Activated CD4-positive, CD25-positive, alpha-beta regulatory T cell (primary cell): ENCODE data around the gene KCNJ4.

Experiments
- DNase-seq, 4 experiments: peaks; one replicate each; lab custom pipeline; 2025; lab: John Stamatoyannopoulos, UW

Gene KCNJ4

DNA sequence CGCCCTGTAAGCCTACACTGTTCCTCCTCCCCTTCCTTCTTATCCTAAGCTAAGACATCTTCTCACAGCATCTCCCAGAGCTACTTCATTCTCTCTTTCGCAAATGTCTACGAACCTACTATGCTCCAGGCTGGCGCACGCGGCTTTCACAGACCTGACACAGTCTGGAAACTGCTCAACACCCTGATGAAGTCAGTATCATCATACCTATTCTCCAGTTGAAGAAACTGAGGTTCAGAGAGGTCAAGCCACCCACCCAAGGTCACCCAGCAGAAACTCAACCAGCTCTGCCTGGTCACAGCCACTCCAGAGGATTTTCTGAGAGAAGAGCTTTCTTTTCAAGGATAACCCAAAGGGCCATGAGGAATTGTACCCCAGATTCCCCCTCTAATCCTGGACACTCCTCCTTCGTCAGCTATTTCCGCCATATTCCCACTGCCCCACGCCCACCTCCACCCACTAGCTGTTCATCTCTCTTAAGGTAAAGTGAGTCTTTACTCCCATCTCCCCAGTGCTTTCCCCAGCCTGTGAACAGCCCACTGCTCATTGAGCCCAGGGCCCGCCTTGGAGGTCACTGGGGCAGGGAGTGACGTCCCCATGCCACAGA, 1.8 kb downstream of the KCNJ4 start:
- DNase-seq, result no peak

DNA sequence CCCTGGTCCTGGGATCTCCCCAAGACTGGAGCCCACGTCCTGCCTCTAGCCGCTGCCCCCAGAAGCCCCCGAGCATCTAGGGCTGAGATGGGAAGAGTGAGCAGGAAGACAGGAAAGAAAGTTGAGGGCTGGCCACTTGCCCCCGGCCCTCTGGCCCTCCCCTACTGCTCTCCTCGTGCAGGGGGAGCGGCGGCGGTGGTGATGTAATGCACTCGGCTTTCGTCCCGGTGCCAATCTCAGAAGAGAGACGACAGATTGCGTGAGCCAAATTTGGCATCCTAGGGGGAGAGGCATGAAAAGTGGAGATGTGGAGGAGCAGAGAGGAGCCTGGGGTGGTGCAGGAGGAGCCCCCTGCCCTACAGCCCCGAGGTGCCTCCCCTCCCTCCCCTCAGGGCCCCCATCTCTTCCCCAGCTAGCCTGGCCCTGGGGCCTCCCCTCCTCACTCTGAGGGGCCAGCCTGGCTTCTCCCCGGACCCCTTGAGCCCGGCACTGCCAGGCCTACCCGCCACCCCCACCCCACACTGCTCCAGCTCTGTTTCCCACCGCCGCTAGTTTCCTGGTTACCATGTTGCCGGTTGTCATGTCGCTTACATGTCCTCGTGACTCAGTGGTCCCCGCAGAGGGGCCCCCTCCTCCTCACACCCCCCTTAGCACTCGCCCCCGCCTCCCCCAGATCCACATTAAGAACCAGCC, 2.5 kb downstream of the KCNJ4 start:
- DNase-seq, result no peak

DNA sequence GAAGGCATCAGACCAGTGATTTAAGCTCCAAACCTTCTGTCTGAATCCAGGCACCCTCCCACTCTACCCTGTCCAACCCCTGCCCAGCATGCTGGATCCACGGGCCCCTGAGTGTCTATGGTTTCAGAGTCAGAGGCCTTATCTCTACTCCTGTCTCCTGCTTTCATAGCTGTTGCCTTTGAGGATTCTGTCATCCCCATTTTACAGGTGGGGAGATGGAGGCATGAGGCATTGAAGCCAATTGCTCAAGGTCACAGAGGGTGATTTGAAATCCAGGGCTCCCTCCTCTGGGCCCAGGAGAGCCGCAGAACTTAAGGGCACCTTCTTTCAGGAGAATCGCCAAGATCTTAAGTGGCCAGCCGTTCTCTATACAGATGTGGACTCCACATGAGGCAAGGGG, 3.1 kb downstream of the KCNJ4 start:
- DNase-seq, result no peak

GRCh38 chr22:38451404-38451803, 3.6 kb downstream of the KCNJ4 start:
- no peak for DNase-seq

DNA sequence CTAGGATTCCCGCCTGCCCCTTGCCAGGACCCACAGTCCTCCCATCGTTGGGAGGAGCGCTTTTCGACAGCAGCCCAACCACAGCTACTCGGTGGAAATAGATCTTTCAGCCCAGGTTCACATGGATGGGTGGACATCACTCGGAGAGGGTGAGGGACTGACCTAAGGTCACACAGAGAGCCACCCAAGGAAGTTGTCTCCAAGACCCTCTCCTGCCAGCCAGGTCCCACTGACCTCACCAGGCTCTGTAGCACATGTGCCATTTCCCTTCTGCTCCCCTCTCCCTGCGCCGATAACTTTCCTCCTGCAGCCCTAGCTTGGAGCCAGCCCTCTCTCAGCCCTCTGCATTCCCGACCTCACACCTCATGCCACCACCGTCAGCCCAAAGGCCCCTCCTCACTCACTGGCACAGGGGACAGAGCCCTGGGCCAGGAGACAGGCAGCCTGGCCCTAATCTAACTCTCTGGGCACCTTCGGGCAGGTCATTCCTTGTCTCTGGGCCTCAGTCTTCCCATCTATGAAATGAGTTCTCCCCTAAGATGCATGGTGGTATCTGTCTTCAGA, 4.7 kb downstream of the KCNJ4 start:
- no peak for DNase-seq

DNA sequence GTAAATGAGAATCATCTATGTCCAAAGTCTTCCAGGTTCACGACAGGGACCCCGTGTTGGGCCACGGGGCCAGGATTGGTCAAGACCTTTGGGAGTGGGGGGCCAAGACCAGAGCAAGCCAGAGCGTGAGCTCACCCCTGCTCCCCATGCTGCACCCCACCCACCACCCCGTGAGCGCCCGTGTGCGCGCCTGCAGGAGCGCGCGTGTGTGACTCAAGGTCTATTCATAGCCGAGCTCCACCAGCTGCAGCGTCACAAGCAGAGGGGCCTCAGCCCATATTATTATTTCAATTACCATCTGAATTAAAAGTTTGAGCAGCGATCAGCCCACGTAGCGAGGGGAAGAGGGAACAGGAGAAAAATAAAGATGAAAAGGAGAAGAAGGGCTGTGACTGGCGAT, 5.2 kb downstream of the KCNJ4 start:
- no peak for DNase-seq

- DNase-seq, result no peak
These were observed 5.9 kb downstream of the KCNJ4 start for GRCh38 chr22:38448945-38449745.

DNA sequence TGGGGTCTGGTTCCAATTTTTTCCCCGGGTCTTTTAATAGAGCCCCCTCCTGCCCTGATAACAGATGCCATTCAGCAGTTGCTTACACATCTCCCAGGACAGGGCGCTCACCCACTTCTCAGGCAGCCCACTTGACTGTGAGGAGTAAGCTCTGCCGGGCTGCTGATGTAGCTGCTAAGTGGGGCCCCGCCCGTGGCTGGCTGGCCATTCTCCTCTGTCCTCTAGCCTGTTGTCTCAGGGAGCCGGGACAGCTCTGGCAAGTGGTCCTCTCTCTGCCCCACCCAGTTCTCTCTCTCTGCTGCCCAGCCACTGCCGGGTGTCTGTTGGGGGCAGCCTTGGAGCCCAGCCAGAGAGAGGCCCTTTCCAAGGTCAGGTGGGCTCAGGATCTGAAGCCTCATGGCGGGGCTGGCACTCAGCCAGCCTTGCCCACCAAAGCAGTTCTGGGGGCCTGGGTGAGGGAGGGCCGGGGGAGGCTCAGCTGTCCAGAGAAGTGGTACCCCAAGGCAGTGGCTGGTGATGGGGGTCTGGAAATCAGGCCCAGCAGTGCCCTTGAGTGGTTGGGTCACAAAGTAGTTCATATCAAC, 8.9 kb downstream of the KCNJ4 start:
- no peak for DNase-seq

DNA sequence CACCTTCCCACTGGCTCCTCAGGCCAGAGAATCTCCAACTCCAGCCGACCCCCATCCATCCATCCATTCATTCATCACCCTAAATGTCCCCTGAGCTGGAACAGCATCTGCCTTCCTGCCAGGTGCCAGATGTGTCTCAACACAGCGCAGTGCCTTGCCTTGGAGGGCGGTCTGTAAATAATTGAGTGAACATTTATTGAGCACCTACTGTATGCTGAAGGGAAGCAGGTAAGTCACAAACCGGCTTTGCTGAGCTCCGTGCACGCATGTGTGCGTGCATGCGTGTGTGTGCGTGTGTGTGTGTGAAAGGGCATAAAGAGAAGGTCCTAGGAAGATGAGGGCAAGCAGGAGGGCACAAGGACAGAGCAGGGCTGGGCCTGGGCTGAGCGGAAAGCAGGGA, 10.2 kb downstream of the KCNJ4 start:
- DNase-seq, result no peak

- DNase-seq, result no peak
These were observed 11.1 kb downstream of the KCNJ4 start for GRCh38 chr22:38443628-38444521.

- DNase-seq, result no peak
These were observed 11.9 kb downstream of the KCNJ4 start for GRCh38 chr22:38442967-38443627.

GRCh38 chr22:38441620-38442287, 13.2 kb downstream of the KCNJ4 start:
- DNase-seq, result no peak

GRCh38 chr22:38440747-38441350, 14.2 kb downstream of the KCNJ4 start:
- DNase-seq, result no peak

DNA sequence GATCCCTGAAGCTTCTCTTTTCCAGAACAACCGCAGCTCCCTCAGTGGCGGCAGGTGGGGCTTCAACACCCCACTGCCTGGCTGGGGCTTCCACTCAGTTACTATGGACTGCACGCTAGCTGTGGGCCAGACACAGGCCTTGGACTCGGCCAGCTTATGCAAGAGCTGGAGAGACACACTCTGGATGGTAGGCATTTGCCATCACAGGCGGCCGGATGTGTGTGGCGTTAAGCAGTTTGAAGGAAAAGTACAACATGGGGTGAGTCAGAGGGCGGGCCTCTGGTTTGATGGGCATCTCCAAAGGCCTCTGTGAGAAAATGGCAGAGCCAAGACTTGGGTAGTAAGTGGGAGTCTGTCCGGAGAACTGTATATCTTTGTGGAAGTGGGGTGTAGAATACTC, 17.6 kb downstream of the KCNJ4 start:
- DNase-seq, result no peak

DNA sequence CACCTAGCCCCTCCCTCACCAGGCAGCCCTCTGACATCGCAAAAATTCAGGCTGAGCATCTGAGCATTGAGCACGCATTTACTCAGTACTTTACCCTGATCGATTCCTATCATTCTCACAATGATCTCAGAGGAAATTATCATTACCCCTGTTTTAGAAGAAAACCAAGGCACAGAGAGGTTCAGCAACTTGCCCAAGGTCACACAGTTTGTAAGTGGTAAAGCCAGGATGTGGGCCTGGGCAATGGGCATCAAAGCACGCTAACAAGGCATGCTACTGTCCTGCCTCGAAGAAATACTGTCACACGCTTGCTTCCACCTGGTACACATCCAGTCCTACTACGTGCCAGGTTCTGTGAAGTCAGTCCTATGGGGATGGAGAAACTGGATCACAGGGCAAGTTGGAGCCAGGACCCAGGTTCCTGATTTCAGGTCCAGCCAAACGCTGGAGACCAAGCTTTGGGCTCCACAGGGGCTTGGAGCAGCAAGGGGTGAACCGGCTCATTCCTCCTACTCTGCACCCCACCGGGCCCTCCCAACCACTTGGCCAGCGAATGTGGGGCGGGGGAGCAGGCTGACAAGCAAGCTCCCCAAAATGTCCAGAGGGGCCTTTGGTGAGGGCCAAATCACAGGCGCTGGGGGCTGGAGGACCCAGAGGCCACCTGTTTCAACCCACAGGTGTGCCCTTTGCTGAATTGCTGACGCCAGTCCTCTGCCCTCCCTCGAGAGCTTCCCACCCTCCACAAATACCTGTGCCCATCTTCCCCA, 18.2 kb downstream of the KCNJ4 start:
- no peak for DNase-seq

- no peak for DNase-seq
These were observed 19.0 kb downstream of the KCNJ4 start for GRCh38 chr22:38435965-38436364.

DNA sequence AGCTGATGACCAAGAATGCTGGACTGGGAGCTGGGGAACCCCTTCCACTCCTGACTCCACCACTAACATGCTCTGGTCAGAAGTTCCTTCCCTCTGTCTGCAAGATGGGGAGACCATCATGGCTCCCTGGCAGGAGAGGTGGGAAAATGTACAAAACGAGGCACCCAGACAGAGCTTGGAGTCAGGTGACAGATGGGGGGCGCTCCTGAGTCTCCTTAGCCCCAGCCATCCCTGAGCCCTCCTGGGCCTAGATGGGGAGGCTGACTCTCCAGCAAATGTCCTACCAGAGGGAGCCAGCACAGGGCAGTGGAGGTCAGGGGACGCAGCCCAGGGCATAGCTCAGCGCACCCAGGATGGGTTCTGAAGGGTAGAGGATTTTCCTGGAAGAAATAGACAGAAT, 20.0 kb downstream of the KCNJ4 start:
- no peak for DNase-seq

DNA sequence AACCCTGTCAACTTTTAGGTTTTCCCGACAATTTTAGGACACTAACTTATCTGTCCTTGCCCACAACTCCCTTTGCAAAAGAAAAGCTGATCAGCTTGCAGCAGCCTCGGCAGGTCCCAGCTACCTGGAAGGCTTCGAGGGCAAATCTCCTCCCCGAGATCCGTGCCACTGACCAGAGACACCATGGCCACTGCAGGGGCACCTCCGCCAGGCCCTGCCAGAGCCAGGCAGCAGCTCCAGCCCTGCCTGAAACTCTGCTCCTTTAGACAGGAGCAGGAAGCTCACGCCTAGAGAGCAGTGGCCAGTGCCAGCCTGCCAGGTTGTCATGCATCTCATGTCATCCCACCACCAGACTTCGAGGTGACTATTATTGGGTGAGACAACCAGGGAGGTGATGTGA, 21.1 kb downstream of the KCNJ4 start:
- no peak for DNase-seq

DNA sequence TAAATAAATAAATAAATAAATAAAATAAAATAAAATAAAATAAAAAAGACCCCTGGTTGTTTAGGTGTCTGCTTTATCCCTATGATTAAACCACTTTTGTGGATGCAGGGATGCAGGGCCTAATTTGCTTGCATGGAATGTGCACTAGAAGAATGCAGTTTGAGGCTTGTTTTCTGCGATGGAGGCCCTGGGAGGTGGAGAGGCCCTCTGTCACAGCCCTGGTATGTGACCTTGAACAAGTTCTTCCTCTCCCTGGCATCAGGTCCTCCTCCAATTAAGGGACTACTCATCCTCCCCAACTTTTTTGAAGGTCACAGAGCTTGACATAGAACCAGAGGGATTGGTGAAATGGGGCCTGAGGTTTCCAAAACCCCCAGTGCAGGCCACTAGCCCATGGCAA, 22.7 kb downstream of the KCNJ4 start:
- no peak for DNase-seq
